Keratinocyte (primary cell): ENCODE measurements around the gene KCTD21. TPM values are rescaled to one million over a fixed set of nuclear protein-coding genes. Genes with fewer than 3 reads are reported as not detected.

Experiments
- DNase-seq: peaks from one replicate; pipeline ENCODE4 v3.0.0-alpha.2; 2011; ENCODE audit warnings: low read depth, missing footprints, low spot score
- FAIRE-seq: peaks from 2 replicates; lab custom pipeline; 2011; peaks lifted over from hg19 to GRCh38; lab: Jason Lieb, UNC
- H2AFZ ChIP-seq: 2 replicates; pipeline ENCODE4 v1.6.0; 2012; ENCODE audit warnings: low read length, control low read depth, inconsistent platforms; ENCODE audit not compliant: control insufficient read depth
- H3K27ac ChIP-seq: 2 replicates; pipeline ENCODE4 v1.5.1; 2011; ENCODE audit warnings: low read length; ENCODE audit not compliant: control insufficient read depth, insufficient read depth
- H3K27me3 ChIP-seq: 3 replicates; pipeline ENCODE4 v1.6.0; 2011; ENCODE audit warnings: low read length; ENCODE audit not compliant: control insufficient read depth, insufficient read depth; ENCODE audit errors: extremely low read depth
- H3K36me3 ChIP-seq, 2 experiments: 2 replicates in 1 of 2; 3 replicates in 1 of 2; pipeline ENCODE4 v1.5.1; 2011; ENCODE audit warnings: low read length in 2 of 2, mild to moderate bottlenecking in 1 of 2; ENCODE audit not compliant: control insufficient read depth in 2 of 2, insufficient read depth in 2 of 2; ENCODE audit errors: extremely low read depth in 1 of 2
- H3K4me1 ChIP-seq: 3 replicates; pipeline ENCODE4 v1.5.1; 2011; ENCODE audit warnings: low read length; ENCODE audit not compliant: control insufficient read depth, insufficient read depth; ENCODE audit errors: extremely low read depth
- H3K4me2 ChIP-seq: 3 replicates; pipeline ENCODE4 v1.6.0; 2011; ENCODE audit warnings: low read depth, low read length; ENCODE audit not compliant: control insufficient read depth, insufficient read depth; ENCODE audit errors: extremely low read depth
- H3K4me3 ChIP-seq, 3 experiments: fragments of 200-600 bp in 1 of 3; sonication (generic) in 1 of 3; 2 replicates in 2 of 3; 3 replicates in 1 of 3; pipeline ENCODE4 v1.5.1; 2011 to 2016; ENCODE audit warnings: low read length in 3 of 3, mild to moderate bottlenecking in 3 of 3, control low read depth in 2 of 3, inconsistent platforms in 1 of 3, low read depth in 1 of 3, mixed read lengths in 1 of 3, mixed run types in 1 of 3, moderate library complexity in 1 of 3; ENCODE audit not compliant: control insufficient read depth in 2 of 3, insufficient read depth in 2 of 3; ENCODE audit errors: extremely low read depth in 1 of 3
- H3K79me2 ChIP-seq: 2 replicates; pipeline ENCODE4 v1.6.0; 2012; ENCODE audit warnings: low read length; ENCODE audit not compliant: control insufficient read depth, insufficient read depth
- H3K9ac ChIP-seq: 3 replicates; pipeline ENCODE4 v1.6.0; 2011; ENCODE audit warnings: low read length; ENCODE audit not compliant: control insufficient read depth, insufficient read depth; ENCODE audit errors: extremely low read depth
- H3K9me1 ChIP-seq: 3 replicates; pipeline ENCODE4 v1.6.0; 2011; ENCODE audit warnings: low read length; ENCODE audit not compliant: control insufficient read depth, insufficient read depth; ENCODE audit errors: extremely low read depth
- H3K9me3 ChIP-seq: 2 replicates; pipeline ENCODE4 v1.5.1; 2012; ENCODE audit warnings: low read depth, low read length; ENCODE audit not compliant: control insufficient read depth
- H4K20me1 ChIP-seq: 3 replicates; pipeline ENCODE4 v1.6.0; 2011; ENCODE audit warnings: low read length; ENCODE audit not compliant: control insufficient read depth, insufficient read depth; ENCODE audit errors: extremely low read depth
- EZH2 ChIP-seq: IDR thresholded peaks from one replicate; pipeline ENCODE4 v1.6.1; 2012; ENCODE audit warnings: inconsistent platforms, mild to moderate bottlenecking, low read length, moderate library complexity
- dilution Hi-C: fragments of 300-500 bp; cut with MboI; formaldehyde crosslinking; loops from one replicate; pipeline ENCODE4 v1.7.0; 2020; ENCODE audit warnings: low sequenced_read_pairs; ENCODE audit not compliant: extremely low pct_ligation_motif_present
- polyA plus RNA-seq, 5 experiments: library from polyadenylated mRNA; depleted of rRNA in 3 of 5; stranded (reverse) in 3 of 5; stranded (forward) in 1 of 5; unstranded in 1 of 5; fragments of >200 nt; gene quantifications; 1 replicate in 1 of 5; 2 replicates in 3 of 5; 3 replicates in 1 of 5; pipeline versions ENCODE4 v1.2.1 to v1.2.3, GENCODE V29; 2011 to 2012; ENCODE audit warnings: missing spikeins in 2 of 5, low read depth in 1 of 5, low replicate concordance in 1 of 5
- TF ChIP-seq, protein P1 (sequence below), 3 experiments: IDR thresholded peaks in 1 of 3; conservative IDR thresholded peaks in 1 of 3; optimal IDR thresholded peaks in 1 of 3; 2 replicates in 2 of 3; 3 replicates in 1 of 3; pipeline versions ENCODE3 to v1.5.1; 2011; ENCODE audit warnings: low read length in 3 of 3, mild to moderate bottlenecking in 3 of 3, moderate library complexity in 2 of 3, control low read depth in 1 of 3, inconsistent platforms in 1 of 3; ENCODE audit not compliant: insufficient read depth in 2 of 3; ENCODE audit errors: extremely low read depth in 1 of 3

The KCTD21 gene
- polyA plus RNA-seq, 1 donor (not counting 4 experiments of a cell fraction or from before 2014, with no cell fraction given) = 10.4 TPM

DNA sequence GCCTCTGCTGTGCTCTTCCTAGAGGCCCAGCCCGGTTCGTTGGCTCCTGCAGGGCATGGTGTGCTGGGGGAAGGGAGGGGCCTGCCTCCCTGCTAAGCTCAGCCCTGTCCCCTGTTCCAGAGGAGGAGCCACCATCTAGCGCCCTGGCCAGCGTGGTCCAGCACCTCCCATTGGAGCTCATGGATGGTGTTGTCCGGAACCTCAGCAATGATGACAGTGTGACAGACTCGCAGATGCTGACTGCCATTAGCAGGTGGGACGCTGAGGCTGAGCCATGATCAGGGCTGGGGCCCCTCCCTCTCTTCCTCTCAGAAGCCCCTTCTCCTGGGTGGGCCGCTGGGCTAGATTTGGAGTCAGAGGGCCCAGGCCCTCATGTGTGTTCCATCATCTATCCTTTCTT lies 9.4 kb upstream of the KCTD21 start:
- no peak for TF ChIP-seq EZH2
- TF ChIP-seq, protein P1, sequence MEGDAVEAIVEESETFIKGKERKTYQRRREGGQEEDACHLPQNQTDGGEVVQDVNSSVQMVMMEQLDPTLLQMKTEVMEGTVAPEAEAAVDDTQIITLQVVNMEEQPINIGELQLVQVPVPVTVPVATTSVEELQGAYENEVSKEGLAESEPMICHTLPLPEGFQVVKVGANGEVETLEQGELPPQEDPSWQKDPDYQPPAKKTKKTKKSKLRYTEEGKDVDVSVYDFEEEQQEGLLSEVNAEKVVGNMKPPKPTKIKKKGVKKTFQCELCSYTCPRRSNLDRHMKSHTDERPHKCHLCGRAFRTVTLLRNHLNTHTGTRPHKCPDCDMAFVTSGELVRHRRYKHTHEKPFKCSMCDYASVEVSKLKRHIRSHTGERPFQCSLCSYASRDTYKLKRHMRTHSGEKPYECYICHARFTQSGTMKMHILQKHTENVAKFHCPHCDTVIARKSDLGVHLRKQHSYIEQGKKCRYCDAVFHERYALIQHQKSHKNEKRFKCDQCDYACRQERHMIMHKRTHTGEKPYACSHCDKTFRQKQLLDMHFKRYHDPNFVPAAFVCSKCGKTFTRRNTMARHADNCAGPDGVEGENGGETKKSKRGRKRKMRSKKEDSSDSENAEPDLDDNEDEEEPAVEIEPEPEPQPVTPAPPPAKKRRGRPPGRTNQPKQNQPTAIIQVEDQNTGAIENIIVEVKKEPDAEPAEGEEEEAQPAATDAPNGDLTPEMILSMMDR (optimal IDR thresholded peaks at IDR 0.05 in 1 of 3, IDR thresholded peaks at IDR 0.05 in 1 of 3, conservative IDR thresholded peaks at IDR 0.05 in 1 of 3; ENCODE audit: extremely low read depth in 1 of 3, insufficient read depth in 2 of 3, low read length in 3 of 3) = no peak
- no peak for DNase-seq
- H3K27me3 ChIP-seq = no peaks in the 10 kb centered on the region
- H3K4me3 ChIP-seq = no peak overlapping the region
- H3K79me2 ChIP-seq = peaks cover 8% of the 10 kb centered on the region
- H3K9ac ChIP-seq = no peak overlapping the region
- H3K4me1 ChIP-seq = peaks cover 3% of the 10 kb centered on the region
- H3K9me1 ChIP-seq = no peaks in the 10 kb centered on the region
- FAIRE-seq = no peak
- H3K4me2 ChIP-seq = no peak overlapping the region
- H2AFZ ChIP-seq = no peak overlapping the region
- H3K36me3 ChIP-seq = peaks cover 0 to 36% of the 10 kb centered on the region in 2 experiments
- H3K27ac ChIP-seq = no peak overlapping the region
- H4K20me1 ChIP-seq = peaks cover 3% of the 10 kb centered on the region
- H3K9me3 ChIP-seq = no peaks in the 10 kb centered on the region
- dilution Hi-C loops = no loop called here

- Histone ChIP-seq H3K9me1 (no peaks in the 10 kb centered on the region), H3K79me2 (peaks cover 8% of the 10 kb centered on the region), H3K4me3 (no peak overlapping the region), H3K36me3 (peaks cover 0 to 36% of the 10 kb centered on the region in 2 experiments), H3K27ac (no peak overlapping the region), H3K4me1 (peaks cover 3% of the 10 kb centered on the region), H3K4me2 (no peak overlapping the region), H3K9ac (no peak overlapping the region), H2AFZ (no peak overlapping the region), H3K9me3 (no peaks in the 10 kb centered on the region), H3K27me3 (no peaks in the 10 kb centered on the region), H4K20me1 (peaks cover 3% of the 10 kb centered on the region)
- DNase-seq (no peak), FAIRE-seq (no peak)
- dilution Hi-C loops = no loop called here
- TF ChIP-seq EZH2 = no peak
- TF ChIP-seq, protein P1 (optimal IDR thresholded peaks at IDR 0.05 in 1 of 3, IDR thresholded peaks at IDR 0.05 in 1 of 3, conservative IDR thresholded peaks at IDR 0.05 in 1 of 3; ENCODE audit: extremely low read depth in 1 of 3, insufficient read depth in 2 of 3, low read length in 3 of 3) = no peak
Measured at GRCh38 chr11:78196661-78197091, 8.2 kb upstream of the KCTD21 start.
